SHP77 treated with DMSO at 0.1 percent for 48 hours (cell line): Measurements from ENCODE around the gene TRIM9.

Experiments
- DNase-seq: peaks from one replicate; lab custom pipeline; 2025; lab: John Stamatoyannopoulos, UW

TRIM9 gene

GRCh38 chr14:50935126-50936015 lies 159.5 kb downstream of the TRIM9 start:
- no peak for DNase-seq

GRCh38 chr14:50932592-50933495 lies 162.1 kb downstream of the TRIM9 start:
- DNase-seq = no peak

DNA sequence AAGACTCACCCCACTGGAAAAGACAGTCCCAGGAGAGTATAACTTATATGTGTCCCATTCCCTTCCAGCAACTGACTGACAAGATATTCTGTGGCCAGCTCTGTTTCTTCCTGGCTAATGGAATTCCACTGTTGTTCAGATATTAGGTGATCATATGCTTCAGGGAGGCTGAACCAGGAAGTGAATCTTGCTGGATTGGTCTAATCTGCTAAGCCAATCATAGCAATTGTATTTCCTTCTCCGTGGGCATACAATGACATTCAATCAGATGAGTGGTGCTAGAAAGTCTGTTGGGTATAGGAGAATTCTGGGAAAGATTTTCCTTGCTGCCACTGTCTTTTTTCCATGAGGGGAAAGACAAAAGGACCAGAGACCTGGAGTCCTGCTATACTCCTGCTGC lies 162.7 kb downstream of the TRIM9 start:
- no peak for DNase-seq

DNA sequence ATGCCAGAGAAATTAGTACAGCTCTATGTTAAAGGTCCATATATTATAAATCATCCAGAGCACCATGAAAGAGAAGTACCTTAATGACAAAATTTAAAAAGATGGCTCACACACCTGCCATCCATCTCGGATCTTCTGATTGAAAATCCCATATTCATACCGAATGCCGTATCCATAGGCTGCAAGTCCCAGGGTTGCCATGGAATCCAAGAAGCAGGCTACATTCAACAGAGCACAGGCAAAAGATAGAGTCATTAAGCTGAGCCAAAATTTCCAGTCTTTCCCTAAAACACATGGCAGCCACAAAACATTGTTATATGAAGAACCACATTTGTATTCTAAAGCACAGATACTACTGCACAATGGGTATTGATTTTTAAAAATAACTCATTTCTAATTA lies 163.3 kb downstream of the TRIM9 start:
- no peak for DNase-seq

DNA sequence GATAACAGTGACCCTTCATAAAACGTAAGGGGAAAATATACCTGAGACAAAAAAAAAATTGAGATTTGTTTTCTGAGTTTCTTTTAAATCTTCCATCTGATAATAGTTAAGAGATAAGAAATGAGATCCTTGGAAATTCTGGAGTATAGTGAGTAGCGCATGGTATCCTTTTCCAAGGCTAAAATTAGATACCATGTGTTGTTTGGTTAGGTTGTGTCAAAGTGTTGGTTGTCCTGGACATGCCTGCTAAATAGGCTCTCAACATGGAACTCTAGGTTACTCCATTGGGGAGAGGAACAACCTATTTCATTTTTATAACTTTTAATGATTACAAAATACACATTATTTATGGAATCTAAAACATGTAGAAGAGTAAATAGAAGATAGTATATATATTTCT lies 165.4 kb downstream of the TRIM9 start:
- no peak for DNase-seq

DNA sequence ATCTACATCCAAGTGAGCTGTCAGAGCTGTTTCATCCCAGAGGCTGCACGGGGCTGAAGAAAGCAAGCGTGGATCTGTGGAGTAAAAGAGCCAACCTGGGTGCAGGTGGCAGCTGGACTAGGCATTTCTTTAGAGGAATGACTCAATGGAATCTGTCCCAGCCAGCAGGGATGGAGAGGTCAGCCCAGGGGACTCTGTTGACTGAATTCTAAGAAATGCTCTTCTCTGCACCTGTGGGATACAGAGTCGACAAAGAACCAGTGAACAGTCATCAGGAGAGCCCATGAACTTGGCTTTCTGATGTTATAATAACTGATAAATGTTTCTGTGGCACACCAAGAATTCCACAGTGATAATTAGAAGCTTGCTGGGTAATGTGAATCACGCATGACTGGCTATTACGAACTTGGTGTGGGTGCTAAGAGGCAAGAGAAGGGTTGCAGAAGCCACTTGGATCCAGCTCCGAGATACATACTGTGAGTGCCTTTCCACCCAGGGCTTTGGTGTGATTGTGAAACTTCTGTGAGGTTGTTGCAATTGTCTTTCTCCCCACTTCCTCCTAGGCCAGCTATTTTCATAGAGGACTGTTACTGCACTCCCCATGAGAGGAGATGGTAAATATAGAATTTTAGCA lies 166.8 kb downstream of the TRIM9 start:
- DNase-seq = no peak

GRCh38 chr14:50926851-50927386 lies 168.0 kb downstream of the TRIM9 start:
- no peak for DNase-seq
